Tibial nerve (tissue), 4 donors: Measurements from ENCODE around the gene COL1A1. TPM values are rescaled to one million over a fixed set of nuclear protein-coding genes. Genes with fewer than 3 reads are reported as not detected.

ENCODE experiments used
- DNase-seq, 2 donors: peaks; one replicate each; pipeline ENCODE4 v3.0.0-alpha.2; 2019; ENCODE audit warnings: low spot score in 2 of 2
- H3K27ac ChIP-seq, 4 donors: fragments of 200-600 bp; sonication (generic) in 3 of 4; one replicate each; pipeline ENCODE4 v1.5.1; 2017 to 2019; ENCODE audit warnings: mild to moderate bottlenecking in 1 of 4
- H3K27me3 ChIP-seq, 2 donors: fragments of 200-600 bp; sonication (generic) in 1 of 2; one replicate each; pipeline versions ENCODE4 v1.5.1 to v1.6.0; 2017 to 2019
- H3K36me3 ChIP-seq, 3 donors: fragments of 200-600 bp; sonication (generic); one replicate each; pipeline ENCODE4 v1.5.1; 2018 to 2019
- H3K4me1 ChIP-seq, 4 donors: fragments of 200-600 bp; sonication (generic) in 3 of 4; one replicate each; pipeline ENCODE4 v1.5.1; 2017 to 2019
- H3K4me3 ChIP-seq, 4 donors: fragments of 200-600 bp; sonication (generic) in 3 of 4; one replicate each; pipeline ENCODE4 v1.5.1; 2017 to 2019; ENCODE audit warnings: mild to moderate bottlenecking in 1 of 4, moderate library complexity in 1 of 4
- H3K9me3 ChIP-seq, 4 donors: fragments of 200-600 bp; sonication (generic) in 3 of 4; one replicate each; pipeline ENCODE4 v1.5.1; 2017 to 2019
- EP300 ChIP-seq, 2 donors: sonication (generic); formaldehyde crosslinking; IDR thresholded peaks; one replicate each; pipeline ENCODE4 v1.6.1; 2017; ENCODE audit warnings: antibody characterized with exemption in 2 of 2, mild to moderate bottlenecking in 1 of 2
- POLR2A ChIP-seq, 2 donors: fragments of 450-650 bp; IDR thresholded peaks; one replicate each; pipeline ENCODE4 v1.6.1; 2017; ENCODE audit warnings: antibody characterized with exemption in 2 of 2, mild to moderate bottlenecking in 2 of 2, moderate library complexity in 2 of 2
- WGBS, 2 donors: methylation state at CpG; one replicate each; pipeline ENCODE4 v1.1.5; 2018; 5-methylcytosine and 5-hydroxymethylcytosine counted together
- total RNA-seq, 4 donors: library from RNA; depleted of rRNA; stranded (reverse); fragments of >200 nt; gene quantifications; one replicate each; pipeline ENCODE4 v1.1.0, GENCODE V29; 2016
- TF ChIP-seq, protein P1 (sequence below), 5 experiments: fragments of 200-600 bp in 3 of 5; fragments of 450-650 bp in 2 of 5; sonication (generic) in 3 of 5; IDR thresholded peaks; one replicate each; pipeline ENCODE4 v1.5.1; 2016 to 2019; ENCODE audit warnings: antibody characterized with exemption in 5 of 5, mild to moderate bottlenecking in 3 of 5, moderate library complexity in 2 of 5

COL1A1 gene
- total RNA-seq, 4 donors from 2014 or later, result 31.5 to 185 (median 73.0) TPM

DNA sequence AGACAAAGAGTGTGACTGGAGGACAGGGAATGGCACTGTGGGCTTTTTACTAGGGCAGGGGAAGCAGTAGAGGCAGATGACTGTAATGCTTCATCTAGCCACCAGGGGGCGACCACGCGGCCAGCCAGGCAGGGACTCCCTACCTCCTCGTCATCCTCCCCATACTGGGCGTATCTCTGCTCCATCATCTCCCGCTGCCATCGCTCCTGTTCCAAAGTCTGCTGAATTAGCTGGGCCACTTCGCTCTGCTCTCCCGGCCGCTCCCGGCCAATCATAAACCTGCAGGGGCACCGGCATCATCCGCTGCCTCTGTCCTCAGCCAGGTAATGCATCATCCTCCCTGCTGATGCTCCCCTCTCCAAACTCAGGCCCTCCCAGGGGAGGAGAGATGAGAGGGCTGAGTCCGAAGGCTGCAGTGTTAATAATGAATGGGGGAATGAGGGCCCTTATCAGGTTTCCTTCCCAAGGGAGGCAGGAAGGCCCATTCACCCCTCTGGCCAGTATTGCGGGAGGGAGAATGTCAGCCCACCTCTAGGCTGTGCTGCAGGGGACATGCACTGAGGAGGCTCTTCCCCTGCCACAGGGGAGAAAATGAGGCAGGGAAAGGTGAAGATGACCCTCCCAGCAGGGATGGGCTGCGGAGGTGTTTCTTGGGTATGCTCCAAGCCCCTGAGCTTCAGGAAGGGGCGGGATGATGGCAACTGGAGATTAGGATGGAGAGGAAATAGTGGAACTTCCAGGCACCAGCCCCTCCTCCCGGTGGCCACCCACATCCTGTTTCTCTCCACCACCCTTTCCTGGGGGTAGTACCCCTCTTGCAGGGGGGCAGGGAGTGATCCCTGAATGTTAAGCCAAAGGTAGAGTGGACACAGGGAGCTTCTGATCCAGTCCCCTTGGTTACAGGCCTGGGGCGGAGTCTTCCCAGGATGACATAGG is 61.2 kb downstream of the COL1A1 start:
- WGBS, 2 donors, result 44 to 48% methylated on average over 19 of the region's 19 CpGs
- Histone ChIP-seq H3K36me3 (peaks cover 0 to 96% (median 45%) of the 10 kb centered on the region in 3 donors), H3K9me3 (no peaks in the 10 kb centered on the region), H3K4me1 (peaks cover 0 to 35% (median 18%) of the 10 kb centered on the region in 4 donors), H3K27me3 (no peaks in the 10 kb centered on the region), H3K4me3 (no peak overlapping the region), H3K27ac (no peak overlapping the region)
- peak in 1 of 2 donors; percentile 80 for DNase-seq
- TF ChIP-seq, protein P1, sequence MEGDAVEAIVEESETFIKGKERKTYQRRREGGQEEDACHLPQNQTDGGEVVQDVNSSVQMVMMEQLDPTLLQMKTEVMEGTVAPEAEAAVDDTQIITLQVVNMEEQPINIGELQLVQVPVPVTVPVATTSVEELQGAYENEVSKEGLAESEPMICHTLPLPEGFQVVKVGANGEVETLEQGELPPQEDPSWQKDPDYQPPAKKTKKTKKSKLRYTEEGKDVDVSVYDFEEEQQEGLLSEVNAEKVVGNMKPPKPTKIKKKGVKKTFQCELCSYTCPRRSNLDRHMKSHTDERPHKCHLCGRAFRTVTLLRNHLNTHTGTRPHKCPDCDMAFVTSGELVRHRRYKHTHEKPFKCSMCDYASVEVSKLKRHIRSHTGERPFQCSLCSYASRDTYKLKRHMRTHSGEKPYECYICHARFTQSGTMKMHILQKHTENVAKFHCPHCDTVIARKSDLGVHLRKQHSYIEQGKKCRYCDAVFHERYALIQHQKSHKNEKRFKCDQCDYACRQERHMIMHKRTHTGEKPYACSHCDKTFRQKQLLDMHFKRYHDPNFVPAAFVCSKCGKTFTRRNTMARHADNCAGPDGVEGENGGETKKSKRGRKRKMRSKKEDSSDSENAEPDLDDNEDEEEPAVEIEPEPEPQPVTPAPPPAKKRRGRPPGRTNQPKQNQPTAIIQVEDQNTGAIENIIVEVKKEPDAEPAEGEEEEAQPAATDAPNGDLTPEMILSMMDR (IDR thresholded peaks at IDR 0.05), result peak; percentile 86 to 95 (median 92)
- no peak for TF ChIP-seq POLR2A (IDR thresholded peaks at IDR 0.05)

DNA sequence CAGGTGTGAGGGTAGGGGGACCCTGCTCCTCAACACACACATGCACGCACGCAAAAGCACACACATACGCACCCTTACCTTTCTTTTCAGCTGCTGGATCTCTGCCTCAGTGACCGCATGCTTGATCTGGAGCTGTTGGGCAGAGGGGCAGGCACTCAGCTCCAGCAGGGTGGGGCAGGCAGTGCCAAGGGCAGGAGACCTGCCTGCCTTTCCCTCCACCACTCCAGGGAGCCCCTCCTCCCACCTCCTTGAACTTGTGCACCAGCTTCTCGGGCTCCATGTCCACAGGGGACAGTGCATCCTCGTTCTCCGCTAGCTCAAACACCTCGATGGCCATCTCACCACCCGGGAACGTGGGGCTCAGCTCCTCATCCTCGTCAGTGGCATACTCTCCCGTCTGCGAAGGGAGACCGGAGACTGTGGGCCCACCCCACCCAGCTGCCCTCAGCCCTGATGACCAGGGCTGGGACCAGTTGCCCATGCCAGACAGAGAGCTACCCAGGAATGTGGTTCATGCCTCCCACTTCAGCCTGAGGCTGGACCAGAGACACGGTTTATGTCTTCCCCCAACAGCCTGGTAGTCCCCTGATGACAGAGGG is 62.1 kb downstream of the COL1A1 start:
- DNase-seq, result no peak
- Histone ChIP-seq H3K27ac (no peak overlapping the region), H3K9me3 (no peaks in the 10 kb centered on the region), H3K36me3 (peaks cover 0 to 98% (median 45%) of the 10 kb centered on the region in 3 donors), H3K27me3 (no peaks in the 10 kb centered on the region), H3K4me3 (no peak overlapping the region), H3K4me1 (peaks cover 0 to 26% (median 11%) of the 10 kb centered on the region in 4 donors)
- TF ChIP-seq POLR2A (IDR thresholded peaks at IDR 0.05) (no peak), EP300 (IDR thresholded peaks at IDR 0.05) (no peak)
- TF ChIP-seq, protein P1 (IDR thresholded peaks at IDR 0.05), result no peak
- 88 to 91% methylated on average over 4 to 15 of the region's 15 CpGs for WGBS, 2 donors

DNA sequence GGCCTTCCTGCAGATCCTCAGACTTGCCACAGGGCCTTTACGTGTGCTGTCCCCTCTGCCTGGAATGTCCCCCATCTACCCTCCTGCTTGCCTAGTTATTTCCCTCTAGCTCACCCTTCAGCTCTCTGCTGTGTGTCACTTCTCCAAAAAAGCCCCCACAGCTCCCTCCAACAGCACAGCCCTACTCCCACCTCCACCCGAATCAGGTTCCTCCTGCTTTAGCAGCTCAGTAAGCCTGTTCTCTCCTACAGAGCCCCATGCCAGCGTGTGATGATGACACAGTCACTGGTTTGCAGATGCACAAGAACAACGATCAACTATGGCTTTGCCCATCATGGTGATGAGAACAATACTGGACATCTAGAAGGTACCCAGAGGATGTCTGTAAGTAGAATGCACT is 64.4 kb downstream of the COL1A1 start:
- Histone ChIP-seq H3K27ac (no peak overlapping the region), H3K36me3 (peaks cover 0 to 79% (median 43%) of the 10 kb centered on the region in 3 donors)

DNA sequence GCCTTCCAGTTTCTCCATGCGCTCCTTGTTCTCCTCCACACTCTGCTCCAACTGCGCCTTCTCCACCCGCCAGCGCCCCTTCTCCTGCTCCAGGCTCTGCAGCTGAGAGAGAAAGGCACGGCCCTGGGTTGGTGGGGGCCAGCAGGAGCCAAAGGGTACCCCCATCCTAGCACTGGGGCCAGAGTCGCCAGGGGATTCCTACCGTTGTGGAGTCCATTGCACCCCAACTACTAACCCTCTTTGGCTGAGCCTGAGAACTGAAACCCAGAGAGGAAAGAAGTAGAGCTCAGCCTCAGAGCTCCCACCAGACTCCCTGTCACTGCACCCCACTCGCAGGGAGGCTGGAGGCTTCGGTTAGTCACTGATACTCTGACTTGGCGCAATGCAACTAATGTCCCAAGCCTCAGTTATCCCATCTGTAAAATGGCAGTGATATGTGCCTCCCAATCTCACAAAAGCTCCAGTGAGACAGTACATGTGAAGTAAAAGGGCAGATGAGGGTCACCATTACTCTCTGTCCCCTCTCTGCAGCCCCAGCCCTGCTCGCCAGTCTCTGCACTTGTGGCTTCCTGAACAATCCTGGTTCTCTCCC is 65.2 kb downstream of the COL1A1 start:
- H3K27ac ChIP-seq, result no peak overlapping the region
- H3K36me3 ChIP-seq, result peaks cover 0 to 70% (median 35%) of the 10 kb centered on the region in 3 donors
- WGBS, 2 donors, result 90 to 92% methylated on average over 11 of the region's 11 CpGs
- DNase-seq, result no peak
- H3K4me1 ChIP-seq, result peaks cover 0 to 29% (median 9%) of the 10 kb centered on the region in 4 donors
- H3K4me3 ChIP-seq, result no peak overlapping the region
- TF ChIP-seq POLR2A (IDR thresholded peaks at IDR 0.05), result no peak
- TF ChIP-seq, protein P1 (IDR thresholded peaks at IDR 0.05), result no peak
- TF ChIP-seq EP300 (IDR thresholded peaks at IDR 0.05), result no peak
- no peaks in the 10 kb centered on the region for H3K27me3 ChIP-seq
- no peaks in the 10 kb centered on the region for H3K9me3 ChIP-seq

More for the DNA sequence above, 64.4 kb downstream of the COL1A1 start:
- no peaks in the 10 kb centered on the region for H3K27me3 ChIP-seq
- WGBS, 2 donors, result 84 to 93% methylated on average over 4 of the region's 4 CpGs
- H3K9me3 ChIP-seq, result no peaks in the 10 kb centered on the region
- H3K4me3 ChIP-seq, result no peak overlapping the region
- TF ChIP-seq POLR2A (IDR thresholded peaks at IDR 0.05) (no peak), EP300 (IDR thresholded peaks at IDR 0.05) (no peak)
- TF ChIP-seq, protein P1 (IDR thresholded peaks at IDR 0.05), result no peak
- H3K4me1 ChIP-seq, result peaks cover 0 to 29% (median 11%) of the 10 kb centered on the region in 4 donors
- DNase-seq, result no peak
